ENCODE measurements around the gene R3HDM2.

DNA sequence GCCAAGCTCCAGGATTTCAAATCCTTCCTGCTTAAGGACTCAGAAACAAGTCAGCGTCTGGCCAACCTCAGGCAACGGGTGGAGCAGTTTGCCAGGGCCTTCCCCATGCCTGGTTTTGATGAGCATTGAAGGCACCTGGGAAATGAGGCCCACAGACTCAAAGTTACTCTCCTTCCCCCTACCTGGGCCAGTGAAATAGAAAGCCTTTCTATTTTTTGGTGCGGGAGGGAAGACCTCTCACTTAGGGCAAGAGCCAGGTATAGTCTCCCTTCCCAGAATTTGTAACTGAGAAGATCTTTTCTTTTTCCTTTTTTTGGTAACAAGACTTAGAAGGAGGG lies 196.6 kb downstream of the R3HDM2 start:
- TF ChIP-seq, protein P1, sequence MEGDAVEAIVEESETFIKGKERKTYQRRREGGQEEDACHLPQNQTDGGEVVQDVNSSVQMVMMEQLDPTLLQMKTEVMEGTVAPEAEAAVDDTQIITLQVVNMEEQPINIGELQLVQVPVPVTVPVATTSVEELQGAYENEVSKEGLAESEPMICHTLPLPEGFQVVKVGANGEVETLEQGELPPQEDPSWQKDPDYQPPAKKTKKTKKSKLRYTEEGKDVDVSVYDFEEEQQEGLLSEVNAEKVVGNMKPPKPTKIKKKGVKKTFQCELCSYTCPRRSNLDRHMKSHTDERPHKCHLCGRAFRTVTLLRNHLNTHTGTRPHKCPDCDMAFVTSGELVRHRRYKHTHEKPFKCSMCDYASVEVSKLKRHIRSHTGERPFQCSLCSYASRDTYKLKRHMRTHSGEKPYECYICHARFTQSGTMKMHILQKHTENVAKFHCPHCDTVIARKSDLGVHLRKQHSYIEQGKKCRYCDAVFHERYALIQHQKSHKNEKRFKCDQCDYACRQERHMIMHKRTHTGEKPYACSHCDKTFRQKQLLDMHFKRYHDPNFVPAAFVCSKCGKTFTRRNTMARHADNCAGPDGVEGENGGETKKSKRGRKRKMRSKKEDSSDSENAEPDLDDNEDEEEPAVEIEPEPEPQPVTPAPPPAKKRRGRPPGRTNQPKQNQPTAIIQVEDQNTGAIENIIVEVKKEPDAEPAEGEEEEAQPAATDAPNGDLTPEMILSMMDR (IDR thresholded peaks at IDR 0.05) = no peak
- TF ChIP-seq POLR2AphosphoS5 (IDR thresholded peaks at IDR 0.05) = no peak

All from breast epithelium (tissue), 3 donors.